Lower leg skin (tissue), 3 donors: ENCODE data around the gene IGLL5.

Experiments used
- POLR2A ChIP-seq, 2 donors: fragments of 450-650 bp; IDR thresholded peaks; one replicate each; pipeline ENCODE4 v1.6.1; 2016 to 2017; ENCODE audit warnings: antibody characterized with exemption in 2 of 2, mild to moderate bottlenecking in 1 of 2, moderate library complexity in 1 of 2
- TF ChIP-seq, protein P1 (sequence below), 3 donors: fragments of 450-650 bp; IDR thresholded peaks; one replicate each; pipeline ENCODE4 v1.5.1; 2016; ENCODE audit warnings: antibody characterized with exemption in 3 of 3, mild to moderate bottlenecking in 3 of 3, moderate library complexity in 2 of 3

DNA sequence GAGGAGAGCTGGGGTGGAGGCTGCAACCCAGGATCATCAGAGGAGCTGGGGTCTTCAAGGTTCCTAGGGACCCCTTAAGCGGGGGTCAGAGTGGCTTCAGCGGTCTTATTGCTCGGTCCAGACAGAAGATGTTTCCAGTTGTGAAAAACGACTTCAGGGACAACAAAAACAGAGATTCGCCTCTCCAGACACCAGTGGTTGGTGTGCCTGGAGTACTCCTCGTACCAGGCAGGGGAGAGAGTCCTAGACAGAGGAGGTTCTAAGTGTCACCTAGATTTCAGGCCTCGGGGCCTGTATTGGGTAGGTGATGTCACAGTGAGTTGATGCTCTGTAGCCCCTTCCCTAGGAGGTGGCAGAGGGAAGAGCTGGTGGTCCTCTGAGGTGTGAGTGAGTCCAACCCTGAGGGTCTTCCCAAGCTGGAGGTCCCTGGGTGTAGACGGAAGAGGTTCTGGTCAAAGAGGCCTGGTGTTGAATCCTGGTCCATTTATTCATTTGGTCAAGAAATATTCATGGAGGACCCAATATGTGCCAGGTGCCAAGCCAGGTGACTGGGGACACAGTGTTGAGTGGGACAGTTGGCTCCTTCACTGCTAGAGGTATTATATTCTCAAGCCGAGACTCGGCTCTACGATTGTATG is 4.4 kb upstream of the IGLL5 start:
- TF ChIP-seq, protein P1, sequence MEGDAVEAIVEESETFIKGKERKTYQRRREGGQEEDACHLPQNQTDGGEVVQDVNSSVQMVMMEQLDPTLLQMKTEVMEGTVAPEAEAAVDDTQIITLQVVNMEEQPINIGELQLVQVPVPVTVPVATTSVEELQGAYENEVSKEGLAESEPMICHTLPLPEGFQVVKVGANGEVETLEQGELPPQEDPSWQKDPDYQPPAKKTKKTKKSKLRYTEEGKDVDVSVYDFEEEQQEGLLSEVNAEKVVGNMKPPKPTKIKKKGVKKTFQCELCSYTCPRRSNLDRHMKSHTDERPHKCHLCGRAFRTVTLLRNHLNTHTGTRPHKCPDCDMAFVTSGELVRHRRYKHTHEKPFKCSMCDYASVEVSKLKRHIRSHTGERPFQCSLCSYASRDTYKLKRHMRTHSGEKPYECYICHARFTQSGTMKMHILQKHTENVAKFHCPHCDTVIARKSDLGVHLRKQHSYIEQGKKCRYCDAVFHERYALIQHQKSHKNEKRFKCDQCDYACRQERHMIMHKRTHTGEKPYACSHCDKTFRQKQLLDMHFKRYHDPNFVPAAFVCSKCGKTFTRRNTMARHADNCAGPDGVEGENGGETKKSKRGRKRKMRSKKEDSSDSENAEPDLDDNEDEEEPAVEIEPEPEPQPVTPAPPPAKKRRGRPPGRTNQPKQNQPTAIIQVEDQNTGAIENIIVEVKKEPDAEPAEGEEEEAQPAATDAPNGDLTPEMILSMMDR (IDR thresholded peaks at IDR 0.05) = no peak
- no peak for TF ChIP-seq POLR2A (IDR thresholded peaks at IDR 0.05)
